ENCODE measurements around the gene FAM162B.
A peak's percentile ranks its signal among the peaks of the same experiment; 100 is the strongest.
"Not testable (repeated sequence)": the region's sequence is repeated elsewhere in the genome, so short reads cannot be mapped to it uniquely, and the experiment has no call there.

Gene FAM162B

GRCh38 chr6:116764961-116765841 lies at the start of gene FAM162B:
FAM162B (minus strand) TSS chr6:116765719; CDS start chr6:116765576, 143 bp downstream.
- peak in 7 of 10 donors; percentile 15 to 89 (median 22) for DNase-seq
- intact Hi-C loops (cut with DNase I) = no loop called here

- intact Hi-C loops (cut with DNase I) = no loop called here
- DNase-seq = no peak
These were observed 46.6 kb upstream of the FAM162B start for GRCh38 chr6:116812051-116812650.

- no peak for DNase-seq
These were observed 36.5 kb upstream of the FAM162B start for GRCh38 chr6:116801971-116802370.

GRCh38 chr6:116799945-116800344 lies 34.4 kb upstream of the FAM162B start:
- DNase-seq = no peak
- intact Hi-C loops (cut with DNase I) = no loop called here

More at GRCh38 chr6:116801971-116802370, 36.5 kb upstream of the FAM162B start:
- intact Hi-C loops (cut with DNase I) = no loop called here

- no peak for DNase-seq
- intact Hi-C loops (cut with DNase I) = no loop called here
These were observed 32.1 kb upstream of the FAM162B start for GRCh38 chr6:116797585-116797984.

- DNase-seq = no peak
- intact Hi-C loops (cut with DNase I) = no loop called here
These were observed 27.7 kb upstream of the FAM162B start for GRCh38 chr6:116793224-116793623.

- no peak for DNase-seq
- intact Hi-C loops (cut with DNase I) = no loop called here
These were observed 18.3 kb upstream of the FAM162B start for GRCh38 chr6:116783852-116784251.

- no peak for DNase-seq
- intact Hi-C loops (cut with DNase I) = loop anchor here (1.0 to 2.0 kb wide), 2 partner anchors 68 to 189 kb away; no protein-coding TSS in a partner anchor
These were observed 14.2 kb upstream of the FAM162B start for GRCh38 chr6:116779573-116780164.

- intact Hi-C loops (cut with DNase I) = no loop called here
- no peak for DNase-seq
These were observed 8.4 kb upstream of the FAM162B start for GRCh38 chr6:116773886-116774285.

- no peak for DNase-seq
- intact Hi-C loops (cut with DNase I) = no loop called here
These were observed 6.9 kb upstream of the FAM162B start for GRCh38 chr6:116772450-116772849.

GRCh38 chr6:116767715-116768114 lies 2.2 kb upstream of the FAM162B start:
- intact Hi-C loops (cut with DNase I) = no loop called here

GRCh38 chr6:116766506-116767176 lies 1.1 kb upstream of the FAM162B start:
- intact Hi-C loops (cut with DNase I) = no loop called here
- DNase-seq = no peak

More at GRCh38 chr6:116767715-116768114, 2.2 kb upstream of the FAM162B start:
- DNase-seq = no peak

GRCh38 chr6:116764629-116764960 lies 924 bp downstream of the FAM162B start:
- peak in 5 of 10 donors; percentile 5 to 75 (median 9) for DNase-seq
- intact Hi-C loops (cut with DNase I) = no loop called here

- intact Hi-C loops (cut with DNase I) = no loop called here
- peak in 1 of 10 donors; percentile 13 for DNase-seq
These were observed 1.5 kb downstream of the FAM162B start for GRCh38 chr6:116763906-116764628.

GRCh38 chr6:116763048-116763447 lies 2.5 kb downstream of the FAM162B start:
- no peak for DNase-seq
- intact Hi-C loops (cut with DNase I) = no loop called here

GRCh38 chr6:116762235-116762634 lies 3.3 kb downstream of the FAM162B start:
- intact Hi-C loops (cut with DNase I) = no loop called here
- no peak for DNase-seq

GRCh38 chr6:116761779-116762178 lies 3.7 kb downstream of the FAM162B start:
- DNase-seq = no peak
- intact Hi-C loops (cut with DNase I) = no loop called here

- intact Hi-C loops (cut with DNase I) = no loop called here
- DNase-seq = peak in 1 of 10 donors; percentile 53
These were observed 20.3 kb downstream of the FAM162B start for GRCh38 chr6:116745176-116745575.

- no peak for DNase-seq
- intact Hi-C loops (cut with DNase I) = no loop called here
These were observed 23.9 kb downstream of the FAM162B start for GRCh38 chr6:116741571-116741970.

GRCh38 chr6:116740486-116740885 lies 25.0 kb downstream of the FAM162B start:
- DNase-seq; intact Hi-C loops (cut with DNase I): not testable (repeated sequence)

Data from posterior cingulate gyrus (tissue), 11 donors.